SK-N-MC (cell line): ENCODE measurements around the gene NOS1AP.

Experiments
- EZH2 ChIP-seq: fragments of 200-600 bp; sonication (generic); IDR thresholded peaks from one replicate; pipeline ENCODE4 v1.6.1; 2017; ENCODE audit warnings: antibody characterized with exemption
- FOXP2 ChIP-seq: optimal IDR thresholded peaks from 2 replicates; pipeline ENCODE3; 2011; ENCODE audit warnings: mild to moderate bottlenecking, moderate library complexity; ENCODE audit not compliant: insufficient read depth; ENCODE audit errors: extremely low read length, control extremely low read depth
- POLR2AphosphoS5 ChIP-seq: IDR thresholded peaks from 2 replicates; pipeline ENCODE4 v1.6.1; 2012; ENCODE audit warnings: mild to moderate bottlenecking, low read depth, low read length, borderline replicate concordance

DNA sequence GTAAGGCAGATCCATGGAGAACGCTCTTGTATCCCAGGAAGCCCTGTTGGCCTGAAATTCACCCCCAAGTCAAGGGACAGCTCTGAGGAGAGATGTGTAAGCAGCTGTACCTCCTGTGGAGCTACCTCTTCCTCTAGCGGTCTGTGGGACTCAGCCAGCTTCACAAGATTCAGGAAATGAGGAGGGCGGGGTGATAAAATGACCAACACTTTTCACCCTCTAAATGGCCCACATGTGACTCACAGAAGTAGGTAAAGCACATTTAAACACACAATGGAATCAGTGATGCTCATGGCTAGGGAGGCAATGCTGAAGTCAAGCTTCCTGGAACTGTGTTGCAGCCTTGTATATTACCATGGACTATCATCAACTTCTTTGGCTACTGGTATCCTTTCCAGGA lies 342.5 kb downstream of the NOS1AP start, which contains the start of gene SH2D1B:
- TF ChIP-seq EZH2 (no peak), POLR2AphosphoS5 (no peak), FOXP2 (no peak)
